HG02623 (cell line): ENCODE data around the gene NLRP9.
"Not testable (repeated sequence)": the region's sequence is repeated elsewhere in the genome, so short reads cannot be mapped to it uniquely, and the experiment has no call there.

Experiments used
- ATAC-seq: cut with Tn5 transposase; IDR thresholded peaks from one replicate; pipeline ENCODE4 v1.9.1; 2021; ENCODE audit warnings: moderate library complexity; ENCODE audit not compliant: unreplicated experiment

Gene NLRP9

GRCh38 chr19:55738302-55738701 lies at the start of gene NLRP9:
TSS of gene NLRP9 (minus strand) at chr19:55738402. CDS start at chr19:55738374, 28 bp downstream.
- ATAC-seq = no peak

GRCh38 chr19:55781112-55781511 lies 42.9 kb upstream of the NLRP9 start:
- no peak for ATAC-seq

- ATAC-seq = no peak
These were observed 40.1 kb upstream of the NLRP9 start for GRCh38 chr19:55778331-55778730.

GRCh38 chr19:55777528-55777927 lies 39.3 kb upstream of the NLRP9 start:
- no peak for ATAC-seq

GRCh38 chr19:55769632-55770031 lies 31.4 kb upstream of the NLRP9 start:
- not testable (repeated sequence) for ATAC-seq

- not testable (repeated sequence) for ATAC-seq
These were observed 30.6 kb upstream of the NLRP9 start, which contains the start of gene RFPL4AL1 for GRCh38 chr19:55768818-55769217. TSS of gene RFPL4AL1 (plus strand) at chr19:55769118. CDS start at chr19:55771805, 2,687 bp downstream.

- ATAC-seq = no peak
These were observed 28.3 kb upstream of the NLRP9 start for GRCh38 chr19:55766466-55766865.

GRCh38 chr19:55758797-55759196 lies 20.6 kb upstream of the NLRP9 start, which contains the start of gene RFPL4A:
TSS of gene RFPL4A (plus strand) at chr19:55759097. CDS start at chr19:55761801, 2,704 bp downstream.
- not testable (repeated sequence) for ATAC-seq

- not testable (repeated sequence) for ATAC-seq
These were observed 18.6 kb upstream of the NLRP9 start for GRCh38 chr19:55756808-55757207.

GRCh38 chr19:55753401-55753800 lies 15.2 kb upstream of the NLRP9 start:
- ATAC-seq = no peak

- ATAC-seq = no peak
These were observed 12.5 kb upstream of the NLRP9 start for GRCh38 chr19:55750715-55751114.

- not testable (repeated sequence) for ATAC-seq
These were observed 7.8 kb downstream of the NLRP9 start for GRCh38 chr19:55730378-55730777.

- no peak for ATAC-seq
These were observed 14.7 kb downstream of the NLRP9 start for GRCh38 chr19:55723491-55723890.

- ATAC-seq = no peak
These were observed 17.4 kb downstream of the NLRP9 start for GRCh38 chr19:55720801-55721200.

GRCh38 chr19:55720214-55720746 lies 17.9 kb downstream of the NLRP9 start:
- ATAC-seq = no peak

- ATAC-seq = not testable (repeated sequence)
These were observed 20.1 kb downstream of the NLRP9 start for GRCh38 chr19:55717879-55718711.

GRCh38 chr19:55717251-55717650 lies 21.0 kb downstream of the NLRP9 start:
- no peak for ATAC-seq

GRCh38 chr19:55716531-55716930 lies 21.7 kb downstream of the NLRP9 start:
- ATAC-seq = no peak

GRCh38 chr19:55712804-55713631 lies 25.2 kb downstream of the NLRP9 start:
- ATAC-seq = no peak

GRCh38 chr19:55711719-55712118 lies 26.5 kb downstream of the NLRP9 start:
- no peak for ATAC-seq

- ATAC-seq = no peak
These were observed 32.2 kb downstream of the NLRP9 start for GRCh38 chr19:55705972-55706371.
